ENCODE measurements around the gene TENM3.

- TF ChIP-seq POLR2A (IDR thresholded peaks at IDR 0.05): no peak
- TF ChIP-seq, protein P1, sequence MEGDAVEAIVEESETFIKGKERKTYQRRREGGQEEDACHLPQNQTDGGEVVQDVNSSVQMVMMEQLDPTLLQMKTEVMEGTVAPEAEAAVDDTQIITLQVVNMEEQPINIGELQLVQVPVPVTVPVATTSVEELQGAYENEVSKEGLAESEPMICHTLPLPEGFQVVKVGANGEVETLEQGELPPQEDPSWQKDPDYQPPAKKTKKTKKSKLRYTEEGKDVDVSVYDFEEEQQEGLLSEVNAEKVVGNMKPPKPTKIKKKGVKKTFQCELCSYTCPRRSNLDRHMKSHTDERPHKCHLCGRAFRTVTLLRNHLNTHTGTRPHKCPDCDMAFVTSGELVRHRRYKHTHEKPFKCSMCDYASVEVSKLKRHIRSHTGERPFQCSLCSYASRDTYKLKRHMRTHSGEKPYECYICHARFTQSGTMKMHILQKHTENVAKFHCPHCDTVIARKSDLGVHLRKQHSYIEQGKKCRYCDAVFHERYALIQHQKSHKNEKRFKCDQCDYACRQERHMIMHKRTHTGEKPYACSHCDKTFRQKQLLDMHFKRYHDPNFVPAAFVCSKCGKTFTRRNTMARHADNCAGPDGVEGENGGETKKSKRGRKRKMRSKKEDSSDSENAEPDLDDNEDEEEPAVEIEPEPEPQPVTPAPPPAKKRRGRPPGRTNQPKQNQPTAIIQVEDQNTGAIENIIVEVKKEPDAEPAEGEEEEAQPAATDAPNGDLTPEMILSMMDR (IDR thresholded peaks at IDR 0.05): no peak
Observed at GRCh38 chr4:182367153-182367552, 124.0 kb downstream of the TENM3 start.

Measured in esophagus squamous epithelium (tissue), 4 donors.